Right atrium auricular region (tissue), 2 donors: ENCODE data around the gene MBNL2. TPM values are rescaled to one million over a fixed set of nuclear protein-coding genes. Genes with fewer than 3 reads are reported as not detected.

Experiments
- DNase-seq: peaks from one replicate; pipeline ENCODE4 v3.0.0-alpha.2; 2019; ENCODE audit warnings: low spot score
- H3K27ac ChIP-seq, 2 donors: fragments of 200-600 bp; sonication (generic); 1 replicate in 1 of 2; 2 replicates in 1 of 2; pipeline ENCODE4 v1.5.1; 2016 to 2019
- H3K27me3 ChIP-seq, 2 donors: fragments of 200-600 bp; sonication (generic); one replicate each; pipeline versions ENCODE4 v1.5.1 to v1.6.0; 2017 to 2019
- H3K36me3 ChIP-seq: fragments of 200-600 bp; sonication (generic); one replicate; pipeline ENCODE4 v1.5.1; 2016
- H3K4me1 ChIP-seq, 2 donors: fragments of 200-600 bp; sonication (generic); one replicate each; pipeline versions ENCODE4 v1.5.1 to v1.6.0; 2017 to 2019
- H3K4me3 ChIP-seq, 2 donors: fragments of 200-600 bp; sonication (generic); 1 replicate in 1 of 2; 2 replicates in 1 of 2; pipeline ENCODE4 v1.5.1; 2017 to 2019; ENCODE audit warnings: mild to moderate bottlenecking in 1 of 2, moderate library complexity in 1 of 2
- H3K9me3 ChIP-seq, 2 donors: fragments of 200-600 bp; sonication (generic); one replicate each; pipeline ENCODE4 v1.5.1; 2019
- total RNA-seq, 2 donors: library from RNA; depleted of rRNA; stranded (reverse); fragments of >200 nt; gene quantifications; one replicate each; pipeline ENCODE4 v1.1.0, GENCODE V29; 2016
- TF ChIP-seq, protein P1 (sequence below), 2 donors: fragments of 200-600 bp; sonication (generic); IDR thresholded peaks; one replicate each; pipeline ENCODE4 v1.5.1; 2019; ENCODE audit warnings: antibody characterized with exemption in 2 of 2

The MBNL2 gene
- total RNA-seq, 2 donors from 2014 or later: 62.0 to 81.6 TPM

DNA sequence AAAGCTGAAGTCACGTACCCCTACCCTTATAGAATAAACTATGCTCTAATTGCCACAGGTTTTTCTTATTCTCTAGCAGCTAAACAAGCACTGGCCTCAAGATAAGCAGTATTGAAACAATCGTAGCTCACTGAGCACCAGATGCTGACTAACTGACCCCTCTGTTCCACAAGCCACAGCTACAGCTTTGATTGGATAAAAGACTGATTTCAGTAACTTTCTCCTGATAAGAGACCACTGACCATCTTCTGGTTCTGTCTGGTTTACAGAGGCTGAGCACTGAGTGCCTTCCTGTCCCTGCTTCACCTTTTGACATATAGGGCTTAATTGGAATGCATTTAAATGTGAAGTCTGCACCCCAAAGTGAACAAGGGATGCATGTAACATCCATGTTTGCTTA is 203.5 kb downstream of the MBNL2 start:
- Histone ChIP-seq H3K27me3 (no peaks in the 10 kb centered on the region), H3K4me3 (no peak overlapping the region), H3K9me3 (no peaks in the 10 kb centered on the region), H3K4me1 (peaks cover 0 to 15% of the 10 kb centered on the region in 2 donors), H3K36me3 (no peaks in the 10 kb centered on the region), H3K27ac (no peak overlapping the region)
- DNase-seq: no peak
- TF ChIP-seq, protein P1, sequence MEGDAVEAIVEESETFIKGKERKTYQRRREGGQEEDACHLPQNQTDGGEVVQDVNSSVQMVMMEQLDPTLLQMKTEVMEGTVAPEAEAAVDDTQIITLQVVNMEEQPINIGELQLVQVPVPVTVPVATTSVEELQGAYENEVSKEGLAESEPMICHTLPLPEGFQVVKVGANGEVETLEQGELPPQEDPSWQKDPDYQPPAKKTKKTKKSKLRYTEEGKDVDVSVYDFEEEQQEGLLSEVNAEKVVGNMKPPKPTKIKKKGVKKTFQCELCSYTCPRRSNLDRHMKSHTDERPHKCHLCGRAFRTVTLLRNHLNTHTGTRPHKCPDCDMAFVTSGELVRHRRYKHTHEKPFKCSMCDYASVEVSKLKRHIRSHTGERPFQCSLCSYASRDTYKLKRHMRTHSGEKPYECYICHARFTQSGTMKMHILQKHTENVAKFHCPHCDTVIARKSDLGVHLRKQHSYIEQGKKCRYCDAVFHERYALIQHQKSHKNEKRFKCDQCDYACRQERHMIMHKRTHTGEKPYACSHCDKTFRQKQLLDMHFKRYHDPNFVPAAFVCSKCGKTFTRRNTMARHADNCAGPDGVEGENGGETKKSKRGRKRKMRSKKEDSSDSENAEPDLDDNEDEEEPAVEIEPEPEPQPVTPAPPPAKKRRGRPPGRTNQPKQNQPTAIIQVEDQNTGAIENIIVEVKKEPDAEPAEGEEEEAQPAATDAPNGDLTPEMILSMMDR (IDR thresholded peaks at IDR 0.05): no peak

DNA sequence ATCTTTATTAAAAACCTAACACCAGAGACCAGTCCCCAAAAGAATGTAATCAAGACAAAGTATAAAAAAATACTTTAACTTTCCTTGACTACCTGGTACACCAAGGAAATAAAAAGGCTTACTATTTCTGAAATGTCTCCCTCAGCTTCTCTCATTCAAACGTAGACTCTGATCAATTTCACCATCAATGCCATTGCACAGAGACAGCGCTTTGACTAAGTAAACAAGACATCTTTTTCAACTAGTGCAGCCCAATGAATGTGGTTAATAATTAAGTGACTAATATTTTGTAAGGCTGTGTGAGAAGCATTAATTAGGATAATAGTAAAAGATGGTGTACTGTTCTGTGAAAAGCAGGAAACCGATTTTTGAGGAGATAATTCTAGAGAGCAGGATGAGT is 204.6 kb downstream of the MBNL2 start:
- H3K4me1 ChIP-seq: peaks cover 0 to 15% of the 10 kb centered on the region in 2 donors
- no peak for DNase-seq
- TF ChIP-seq, protein P1 (IDR thresholded peaks at IDR 0.05): no peak

DNA sequence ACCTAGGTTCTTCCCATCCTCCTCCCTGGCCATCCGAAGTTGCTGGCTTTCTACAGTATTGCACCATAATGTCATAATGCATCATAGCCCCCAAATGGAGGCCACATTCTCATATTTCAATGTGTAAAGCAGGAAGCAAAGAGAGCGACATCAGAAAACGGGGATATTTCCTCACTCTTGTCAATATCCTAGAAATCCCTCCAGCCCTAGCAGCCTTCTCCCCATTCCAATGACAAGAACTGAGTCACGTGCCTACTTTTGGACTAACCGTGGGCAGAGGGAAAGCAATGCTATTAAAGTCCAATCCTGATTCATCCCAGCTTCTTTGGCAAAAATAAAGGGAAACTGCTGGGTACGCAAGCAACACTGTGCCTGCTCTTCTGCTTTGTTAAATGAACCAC is 207.5 kb downstream of the MBNL2 start:
- Histone ChIP-seq H3K4me3 (no peak overlapping the region), H3K36me3 (no peaks in the 10 kb centered on the region), H3K27ac (no peak overlapping the region), H3K27me3 (no peaks in the 10 kb centered on the region), H3K4me1 (peaks cover 0 to 7% of the 10 kb centered on the region in 2 donors), H3K9me3 (no peaks in the 10 kb centered on the region)
- TF ChIP-seq, protein P1 (IDR thresholded peaks at IDR 0.05): no peak
- no peak for DNase-seq

More for the DNA sequence above, 204.6 kb downstream of the MBNL2 start:
- Histone ChIP-seq H3K27ac (no peak overlapping the region), H3K4me3 (no peak overlapping the region), H3K9me3 (no peaks in the 10 kb centered on the region), H3K27me3 (no peaks in the 10 kb centered on the region), H3K36me3 (no peaks in the 10 kb centered on the region)

DNA sequence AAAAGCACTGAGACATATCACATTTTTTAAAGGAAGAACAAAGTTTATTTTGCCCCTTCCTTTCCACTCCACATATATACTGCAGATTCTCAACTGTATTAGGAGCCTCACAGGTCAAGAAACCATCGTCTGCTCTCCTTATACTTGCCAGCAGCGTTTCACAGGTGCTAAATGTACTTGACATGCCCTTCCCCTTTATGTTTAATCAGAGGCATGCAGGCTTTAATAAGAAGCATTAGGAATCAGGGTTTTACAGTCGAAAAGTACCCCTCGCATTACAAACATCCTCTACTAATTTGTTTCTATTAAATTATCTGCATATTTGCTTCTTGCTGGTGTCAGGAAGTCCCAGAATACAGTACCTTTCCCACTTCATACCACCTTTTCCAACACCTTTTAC is 208.2 kb downstream of the MBNL2 start:
- Histone ChIP-seq H3K9me3 (no peaks in the 10 kb centered on the region), H3K36me3 (no peaks in the 10 kb centered on the region), H3K4me1 (peaks cover 0 to 7% of the 10 kb centered on the region in 2 donors), H3K27me3 (no peaks in the 10 kb centered on the region), H3K4me3 (no peak overlapping the region), H3K27ac (no peak overlapping the region)
- TF ChIP-seq, protein P1 (IDR thresholded peaks at IDR 0.05): no peak
- DNase-seq: no peak

DNA sequence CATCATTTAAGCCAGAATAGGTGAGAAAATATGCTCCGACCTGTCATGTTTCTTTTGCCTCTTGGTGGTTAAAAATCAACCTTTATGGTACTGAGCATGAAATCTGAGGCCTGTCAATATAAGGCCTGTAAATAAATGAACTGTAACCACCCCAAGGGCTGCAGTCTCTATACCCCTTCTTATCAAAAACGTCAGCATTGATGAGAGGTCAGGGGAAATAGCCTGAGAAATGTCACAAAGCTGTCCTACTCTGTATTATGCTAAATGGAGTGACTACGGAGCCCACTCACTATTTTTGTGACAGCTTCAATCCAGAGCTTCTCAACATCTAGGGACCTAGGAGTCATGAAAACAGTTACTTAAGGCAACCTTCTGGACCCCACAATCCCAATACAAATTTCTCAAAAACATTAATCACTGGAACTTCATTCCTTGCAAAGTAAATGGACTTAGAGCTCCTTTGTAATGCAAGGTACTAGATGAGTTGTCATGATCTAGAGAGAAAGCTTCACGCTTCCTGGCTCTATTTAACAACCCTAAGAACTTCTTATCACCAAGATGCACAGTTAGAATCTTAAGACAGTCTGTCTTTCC is 209.1 kb downstream of the MBNL2 start:
- TF ChIP-seq, protein P1 (IDR thresholded peaks at IDR 0.05): no peak
- H3K36me3 ChIP-seq: no peaks in the 10 kb centered on the region
- no peaks in the 10 kb centered on the region for H3K9me3 ChIP-seq
- no peak for DNase-seq
- no peak overlapping the region for H3K4me3 ChIP-seq
- peaks cover 0 to 12% of the 10 kb centered on the region in 2 donors for H3K4me1 ChIP-seq
- no peak overlapping the region for H3K27ac ChIP-seq
- H3K27me3 ChIP-seq: no peaks in the 10 kb centered on the region
